UCSD-AML1 (cell line): ENCODE data around the gene LYSMD1.

ENCODE experiments used
- DNase-seq: peaks from one replicate; lab custom pipeline; 2025; ENCODE audit not compliant: unreplicated experiment; lab: John Stamatoyannopoulos, UW

LYSMD1 gene

GRCh38 chr1:151143057-151143435 lies 22.7 kb downstream of the LYSMD1 start:
- no peak for DNase-seq

- no peak for DNase-seq
Measured at GRCh38 chr1:151142411-151143056, 23.2 kb downstream of the LYSMD1 start.

GRCh38 chr1:151137789-151138188 lies 27.9 kb downstream of the LYSMD1 start:
- no peak for DNase-seq

GRCh38 chr1:151135433-151136385 lies 30.0 kb downstream of the LYSMD1 start:
- no peak for DNase-seq

- no peak for DNase-seq
Measured at GRCh38 chr1:151134991-151135390, 30.7 kb downstream of the LYSMD1 start.

- no peak for DNase-seq
Measured at GRCh38 chr1:151134396-151134795, 31.3 kb downstream of the LYSMD1 start.

GRCh38 chr1:151133018-151133806 lies 32.5 kb downstream of the LYSMD1 start:
- DNase-seq: no peak

- DNase-seq: no peak
Measured at GRCh38 chr1:151132335-151133017, 33.2 kb downstream of the LYSMD1 start.

- DNase-seq: no peak
Measured at GRCh38 chr1:151131701-151132334, 33.9 kb downstream of the LYSMD1 start.

GRCh38 chr1:151130987-151131586 lies 34.6 kb downstream of the LYSMD1 start:
- no peak for DNase-seq

GRCh38 chr1:151128800-151129199 lies 36.9 kb downstream of the LYSMD1 start:
- no peak for DNase-seq

- DNase-seq: no peak
Measured at GRCh38 chr1:151124763-151125403, 40.8 kb downstream of the LYSMD1 start.

GRCh38 chr1:151113877-151114276 lies 51.8 kb downstream of the LYSMD1 start:
- DNase-seq: no peak
